Epithelial cell of esophagus (primary cell): ENCODE data around the gene GRK5.

Source experiments
- DNase-seq: peaks from one replicate; pipeline ENCODE4 v3.0.0; 2010; ENCODE audit warnings: low read depth
- H3K4me3 ChIP-seq: 2 replicates; pipeline ENCODE4 v1.5.1; 2011; ENCODE audit warnings: mild to moderate bottlenecking, low read length, control low read depth
- CTCF ChIP-seq: IDR thresholded peaks from 2 replicates; pipeline ENCODE4 v1.5.1; 2011; ENCODE audit warnings: low read depth, mild to moderate bottlenecking, low read length, control low read depth, inconsistent platforms; ENCODE audit not compliant: insufficient read depth; ENCODE audit errors: missing control alignments

Gene GRK5

GRCh38 chr10:119211625-119212441 is 4.5 kb downstream of the GRK5 start:
- DNase-seq = no peak
- no peak overlapping the region for H3K4me3 ChIP-seq
- no peak for TF ChIP-seq CTCF

GRCh38 chr10:119215371-119215770 is 8.0 kb downstream of the GRK5 start:
- H3K4me3 ChIP-seq = no peak overlapping the region
- DNase-seq = no peak
- no peak for TF ChIP-seq CTCF

GRCh38 chr10:119216127-119216526 is 8.8 kb downstream of the GRK5 start:
- no peak for DNase-seq
- TF ChIP-seq CTCF = no peak
- H3K4me3 ChIP-seq = no peak overlapping the region

- no peak for DNase-seq
- no peak overlapping the region for H3K4me3 ChIP-seq
- no peak for TF ChIP-seq CTCF
Measured at GRCh38 chr10:119217401-119217800, 10.0 kb downstream of the GRK5 start.

- DNase-seq = no peak
- no peak for TF ChIP-seq CTCF
- H3K4me3 ChIP-seq = no peak overlapping the region
Measured at GRCh38 chr10:119217991-119218490, 10.7 kb downstream of the GRK5 start.

GRCh38 chr10:119219871-119220270 is 12.5 kb downstream of the GRK5 start:
- no peak for DNase-seq
- H3K4me3 ChIP-seq = no peak overlapping the region
- TF ChIP-seq CTCF = no peak

- TF ChIP-seq CTCF = no peak
- H3K4me3 ChIP-seq = no peak overlapping the region
- DNase-seq = no peak
Measured at GRCh38 chr10:119221201-119221600, 13.8 kb downstream of the GRK5 start.
